ENCODE results near the gene XKR8. TPM values are rescaled to one million over a fixed set of nuclear protein-coding genes. Genes with fewer than 3 reads are reported as not detected.

The XKR8 gene
- total and polyA plus RNA-seq, 9 of the 15 experiments (the other 6 are each of a cell fraction or from before 2014, with no cell fraction given): 0.45 to 2.8 (median 1.7) TPM

DNA sequence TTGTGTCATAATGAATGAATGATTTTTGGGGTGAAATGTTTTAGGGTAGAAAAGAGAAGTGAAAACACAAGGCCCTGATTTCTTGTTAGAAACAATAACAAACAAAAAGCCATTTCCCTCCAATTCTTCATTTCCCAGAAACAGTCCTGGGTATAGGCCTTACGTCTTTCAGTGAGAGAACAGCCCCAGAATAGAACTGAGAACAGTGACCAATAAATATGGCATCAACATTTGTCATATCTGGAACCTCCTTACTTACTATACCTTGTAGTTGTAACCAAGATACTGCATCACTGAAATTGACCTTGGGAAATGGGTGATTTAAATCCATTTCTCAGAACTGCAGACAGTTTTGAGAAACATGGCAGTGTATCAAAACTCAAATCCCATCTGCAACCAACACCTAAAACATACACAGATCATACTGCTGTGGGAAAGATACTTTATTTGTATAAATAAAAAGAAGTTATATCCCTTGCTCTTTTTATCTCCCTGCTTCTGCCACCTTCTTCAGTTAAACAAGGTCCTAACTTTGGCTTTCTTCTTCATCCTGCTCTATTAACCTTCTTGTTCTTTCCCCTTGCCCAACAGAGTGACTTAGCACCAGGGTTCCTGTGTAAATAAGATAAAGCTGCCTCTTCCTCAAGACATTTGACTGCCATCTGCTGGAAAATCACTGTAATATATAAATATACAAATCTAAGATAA, 19.5 kb downstream of the XKR8 start (continued):
- TF ChIP-seq, protein P1, sequence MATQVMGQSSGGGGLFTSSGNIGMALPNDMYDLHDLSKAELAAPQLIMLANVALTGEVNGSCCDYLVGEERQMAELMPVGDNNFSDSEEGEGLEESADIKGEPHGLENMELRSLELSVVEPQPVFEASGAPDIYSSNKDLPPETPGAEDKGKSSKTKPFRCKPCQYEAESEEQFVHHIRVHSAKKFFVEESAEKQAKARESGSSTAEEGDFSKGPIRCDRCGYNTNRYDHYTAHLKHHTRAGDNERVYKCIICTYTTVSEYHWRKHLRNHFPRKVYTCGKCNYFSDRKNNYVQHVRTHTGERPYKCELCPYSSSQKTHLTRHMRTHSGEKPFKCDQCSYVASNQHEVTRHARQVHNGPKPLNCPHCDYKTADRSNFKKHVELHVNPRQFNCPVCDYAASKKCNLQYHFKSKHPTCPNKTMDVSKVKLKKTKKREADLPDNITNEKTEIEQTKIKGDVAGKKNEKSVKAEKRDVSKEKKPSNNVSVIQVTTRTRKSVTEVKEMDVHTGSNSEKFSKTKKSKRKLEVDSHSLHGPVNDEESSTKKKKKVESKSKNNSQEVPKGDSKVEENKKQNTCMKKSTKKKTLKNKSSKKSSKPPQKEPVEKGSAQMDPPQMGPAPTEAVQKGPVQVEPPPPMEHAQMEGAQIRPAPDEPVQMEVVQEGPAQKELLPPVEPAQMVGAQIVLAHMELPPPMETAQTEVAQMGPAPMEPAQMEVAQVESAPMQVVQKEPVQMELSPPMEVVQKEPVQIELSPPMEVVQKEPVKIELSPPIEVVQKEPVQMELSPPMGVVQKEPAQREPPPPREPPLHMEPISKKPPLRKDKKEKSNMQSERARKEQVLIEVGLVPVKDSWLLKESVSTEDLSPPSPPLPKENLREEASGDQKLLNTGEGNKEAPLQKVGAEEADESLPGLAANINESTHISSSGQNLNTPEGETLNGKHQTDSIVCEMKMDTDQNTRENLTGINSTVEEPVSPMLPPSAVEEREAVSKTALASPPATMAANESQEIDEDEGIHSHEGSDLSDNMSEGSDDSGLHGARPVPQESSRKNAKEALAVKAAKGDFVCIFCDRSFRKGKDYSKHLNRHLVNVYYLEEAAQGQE (IDR thresholded peaks at IDR 0.05; ENCODE audit: borderline replicate concordance): peak; percentile 89; the same call in 1 of the 2 replicates
- TF ChIP-seq, protein P1 (CRISPR knock-in tag; IDR thresholded peaks at IDR 0.05; ENCODE audit: low read depth): no peak; the same call in 1 of the 2 replicates
- TF ChIP-seq GTF2F1 (IDR thresholded peaks at IDR 0.05; ENCODE audit: low read depth, low read length): no peak
- TF ChIP-seq PML (IDR thresholded peaks at IDR 0.05; ENCODE audit: low read length): peak; percentile 82
- no peak for TF ChIP-seq ZBTB8A (IDR thresholded peaks at IDR 0.05; ENCODE audit: partially characterized antibody)
- TF ChIP-seq, protein P2, sequence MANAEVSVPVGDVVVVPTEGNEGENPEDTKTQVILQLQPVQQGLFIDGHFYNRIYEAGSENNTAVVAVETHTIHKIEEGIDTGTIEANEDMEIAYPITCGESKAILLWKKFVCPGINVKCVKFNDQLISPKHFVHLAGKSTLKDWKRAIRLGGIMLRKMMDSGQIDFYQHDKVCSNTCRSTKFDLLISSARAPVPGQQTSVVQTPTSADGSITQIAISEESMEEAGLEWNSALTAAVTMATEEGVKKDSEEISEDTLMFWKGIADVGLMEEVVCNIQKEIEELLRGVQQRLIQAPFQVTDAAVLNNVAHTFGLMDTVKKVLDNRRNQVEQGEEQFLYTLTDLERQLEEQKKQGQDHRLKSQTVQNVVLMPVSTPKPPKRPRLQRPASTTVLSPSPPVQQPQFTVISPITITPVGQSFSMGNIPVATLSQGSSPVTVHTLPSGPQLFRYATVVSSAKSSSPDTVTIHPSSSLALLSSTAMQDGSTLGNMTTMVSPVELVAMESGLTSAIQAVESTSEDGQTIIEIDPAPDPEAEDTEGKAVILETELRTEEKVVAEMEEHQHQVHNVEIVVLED (CRISPR knock-in tag; IDR thresholded peaks at IDR 0.05): no peak
- TF ChIP-seq GTF2E2 (tag; IDR thresholded peaks at IDR 0.05): no peak
- TF ChIP-seq, protein P3, sequence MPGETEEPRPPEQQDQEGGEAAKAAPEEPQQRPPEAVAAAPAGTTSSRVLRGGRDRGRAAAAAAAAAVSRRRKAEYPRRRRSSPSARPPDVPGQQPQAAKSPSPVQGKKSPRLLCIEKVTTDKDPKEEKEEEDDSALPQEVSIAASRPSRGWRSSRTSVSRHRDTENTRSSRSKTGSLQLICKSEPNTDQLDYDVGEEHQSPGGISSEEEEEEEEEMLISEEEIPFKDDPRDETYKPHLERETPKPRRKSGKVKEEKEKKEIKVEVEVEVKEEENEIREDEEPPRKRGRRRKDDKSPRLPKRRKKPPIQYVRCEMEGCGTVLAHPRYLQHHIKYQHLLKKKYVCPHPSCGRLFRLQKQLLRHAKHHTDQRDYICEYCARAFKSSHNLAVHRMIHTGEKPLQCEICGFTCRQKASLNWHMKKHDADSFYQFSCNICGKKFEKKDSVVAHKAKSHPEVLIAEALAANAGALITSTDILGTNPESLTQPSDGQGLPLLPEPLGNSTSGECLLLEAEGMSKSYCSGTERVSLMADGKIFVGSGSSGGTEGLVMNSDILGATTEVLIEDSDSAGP (CRISPR knock-in tag; IDR thresholded peaks at IDR 0.05): no peak
- no peak for TF ChIP-seq MEF2D (tag; conservative IDR thresholded peaks at IDR 0.05; ENCODE audit: low read depth)
- TF ChIP-seq SLC30A9 (CRISPR knock-in tag; IDR thresholded peaks at IDR 0.05): no peak
- TF ChIP-seq ETV6 (IDR thresholded peaks at IDR 0.05; ENCODE audit: borderline replicate concordance in 1 of 2, low read depth in 2 of 2, low read length in 1 of 2): no peak; a peak in 1 of 4 replicates
- no peak for TF ChIP-seq ETV6 (CRISPR knock-in tag; IDR thresholded peaks at IDR 0.05; ENCODE audit: borderline replicate concordance)
- TF ChIP-seq, protein P4, sequence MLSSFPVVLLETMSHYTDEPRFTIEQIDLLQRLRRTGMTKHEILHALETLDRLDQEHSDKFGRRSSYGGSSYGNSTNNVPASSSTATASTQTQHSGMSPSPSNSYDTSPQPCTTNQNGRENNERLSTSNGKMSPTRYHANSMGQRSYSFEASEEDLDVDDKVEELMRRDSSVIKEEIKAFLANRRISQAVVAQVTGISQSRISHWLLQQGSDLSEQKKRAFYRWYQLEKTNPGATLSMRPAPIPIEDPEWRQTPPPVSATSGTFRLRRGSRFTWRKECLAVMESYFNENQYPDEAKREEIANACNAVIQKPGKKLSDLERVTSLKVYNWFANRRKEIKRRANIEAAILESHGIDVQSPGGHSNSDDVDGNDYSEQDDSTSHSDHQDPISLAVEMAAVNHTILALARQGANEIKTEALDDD (IDR thresholded peaks at IDR 0.05): peak; percentile 51; the same call in 1 of the 2 replicates
- TF ChIP-seq RB1 (IDR thresholded peaks at IDR 0.05; ENCODE audit: low read depth): no peak
- peak; percentile 97 for TF ChIP-seq CEBPB (tag; IDR thresholded peaks at IDR 0.05)
